ENCODE measurements around the gene TERT.

TERT gene

GRCh38 chr5:1205255-1206180 is 89.3 kb downstream of the TERT start:
- intact Hi-C loops (cut with DNase I; ENCODE audit: low total_unique reads), result no loop called here
- no peak for DNase-seq
- Histone ChIP-seq H3K9me3 (no peaks in the 10 kb centered on the region), H3K4me1 (no peaks in the 10 kb centered on the region), H3K4me3 (no peak overlapping the region), H3K36me3 (no peaks in the 10 kb centered on the region), H3K27ac (no peak overlapping the region), H3K27me3 (peaks cover 0 to 69% of the 10 kb centered on the region in 2 donors)
- no peak for TF ChIP-seq CTCF (IDR thresholded peaks at IDR 0.05)

- Histone ChIP-seq H3K4me1 (no peaks in the 10 kb centered on the region), H3K9me3 (no peaks in the 10 kb centered on the region), H3K36me3 (no peaks in the 10 kb centered on the region), H3K27ac (no peak overlapping the region), H3K4me3 (no peak overlapping the region), H3K27me3 (peaks cover 0 to 77% of the 10 kb centered on the region in 2 donors)
- DNase-seq, result no peak
- no peak for TF ChIP-seq CTCF (IDR thresholded peaks at IDR 0.05)
- intact Hi-C loops (cut with DNase I; ENCODE audit: low total_unique reads), result no loop called here
These were observed 90.1 kb downstream of the TERT start for GRCh38 chr5:1204693-1205242.

- DNase-seq, result no peak
- no peak overlapping the region for H3K27ac ChIP-seq
- no peak overlapping the region for H3K4me3 ChIP-seq
- H3K4me1 ChIP-seq, result no peaks in the 10 kb centered on the region
- H3K36me3 ChIP-seq, result no peaks in the 10 kb centered on the region
- intact Hi-C loops (cut with DNase I; ENCODE audit: low total_unique reads), result no loop called here
- TF ChIP-seq CTCF (IDR thresholded peaks at IDR 0.05), result no peak
- peaks cover 0 to 80% of the 10 kb centered on the region in 2 donors for H3K27me3 ChIP-seq
- no peaks in the 10 kb centered on the region for H3K9me3 ChIP-seq
These were observed 90.7 kb downstream of the TERT start for GRCh38 chr5:1203968-1204692.

- no peak for TF ChIP-seq CTCF (IDR thresholded peaks at IDR 0.05)
- intact Hi-C loops (cut with DNase I; ENCODE audit: low total_unique reads), result no loop called here
- Histone ChIP-seq H3K27me3 (peaks cover 0 to 73% of the 10 kb centered on the region in 2 donors), H3K4me3 (no peak overlapping the region), H3K9me3 (no peaks in the 10 kb centered on the region), H3K36me3 (no peaks in the 10 kb centered on the region), H3K27ac (no peak overlapping the region), H3K4me1 (no peaks in the 10 kb centered on the region)
- DNase-seq, result no peak
These were observed 91.4 kb downstream of the TERT start for GRCh38 chr5:1203311-1203967.
